NT2/D1 (cell line): ENCODE measurements around the gene UBE2L5.

Source experiments
- SUZ12 ChIP-seq: IDR thresholded peaks from 2 replicates; pipeline ENCODE4 v1.6.1; 2011; ENCODE audit not compliant: insufficient read length, insufficient read depth; ENCODE audit errors: extremely low read depth
- YY1 ChIP-seq: IDR thresholded peaks from 2 replicates; pipeline ENCODE4 v1.6.1; 2011; ENCODE audit not compliant: insufficient read length, insufficient read depth
- ZNF274 ChIP-seq: IDR thresholded peaks from 2 replicates; pipeline ENCODE4 v1.6.1; 2011; ENCODE audit warnings: mild to moderate bottlenecking, low read depth, low read length

DNA sequence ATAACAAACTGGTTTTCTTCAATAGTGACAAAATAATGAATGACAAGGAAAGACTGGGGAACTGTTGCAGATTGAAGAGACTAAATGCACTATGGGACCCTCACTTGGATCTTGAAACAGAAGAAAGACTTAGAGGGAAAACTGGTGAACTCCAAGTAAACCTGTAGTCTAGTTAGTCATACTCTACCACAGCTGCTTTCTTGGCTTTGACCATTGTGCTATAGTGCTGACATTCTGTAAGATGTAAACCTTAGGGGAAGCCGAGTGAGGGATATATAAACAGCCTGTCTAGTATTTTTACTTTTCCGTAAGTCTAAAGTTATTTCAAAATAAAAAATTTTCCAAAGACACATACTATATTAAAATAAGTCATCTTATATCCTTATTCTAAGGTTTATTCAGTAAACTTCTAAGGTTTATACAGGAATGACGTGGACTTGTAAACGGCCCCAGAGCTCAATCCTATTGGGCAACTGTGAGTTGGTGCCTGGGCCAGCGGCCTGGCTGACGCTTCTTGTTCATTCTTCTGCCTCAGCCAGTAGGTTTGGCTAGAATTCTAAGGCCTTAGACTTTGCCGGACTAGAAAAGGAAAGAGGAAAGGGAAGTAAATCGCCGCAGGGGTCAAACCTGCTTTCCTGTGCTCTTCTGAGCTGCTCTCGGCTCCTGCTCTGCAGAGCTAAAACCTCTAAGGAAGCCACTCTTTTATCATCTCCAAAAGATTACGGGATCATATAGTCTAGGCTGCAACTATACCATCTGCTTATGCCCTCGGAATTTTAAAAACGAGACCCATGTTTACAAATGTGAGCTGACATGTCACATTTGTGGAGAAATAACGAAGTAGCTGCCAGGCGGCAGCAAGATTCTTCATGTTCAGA, 33.6 kb upstream of the UBE2L5 start:
- no peak for TF ChIP-seq ZNF274
- no peak for TF ChIP-seq SUZ12
- TF ChIP-seq YY1 = no peak
